ENCODE data around the gene OMD. TPM values are rescaled to one million over a fixed set of nuclear protein-coding genes. Genes with fewer than 3 reads are reported as not detected.

Gene OMD, protein sequence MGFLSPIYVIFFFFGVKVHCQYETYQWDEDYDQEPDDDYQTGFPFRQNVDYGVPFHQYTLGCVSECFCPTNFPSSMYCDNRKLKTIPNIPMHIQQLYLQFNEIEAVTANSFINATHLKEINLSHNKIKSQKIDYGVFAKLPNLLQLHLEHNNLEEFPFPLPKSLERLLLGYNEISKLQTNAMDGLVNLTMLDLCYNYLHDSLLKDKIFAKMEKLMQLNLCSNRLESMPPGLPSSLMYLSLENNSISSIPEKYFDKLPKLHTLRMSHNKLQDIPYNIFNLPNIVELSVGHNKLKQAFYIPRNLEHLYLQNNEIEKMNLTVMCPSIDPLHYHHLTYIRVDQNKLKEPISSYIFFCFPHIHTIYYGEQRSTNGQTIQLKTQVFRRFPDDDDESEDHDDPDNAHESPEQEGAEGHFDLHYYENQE
- 0.23 and 1.9 TPM in 2 replicates for total RNA-seq (ENCODE audit: low replicate concordance)

DNA sequence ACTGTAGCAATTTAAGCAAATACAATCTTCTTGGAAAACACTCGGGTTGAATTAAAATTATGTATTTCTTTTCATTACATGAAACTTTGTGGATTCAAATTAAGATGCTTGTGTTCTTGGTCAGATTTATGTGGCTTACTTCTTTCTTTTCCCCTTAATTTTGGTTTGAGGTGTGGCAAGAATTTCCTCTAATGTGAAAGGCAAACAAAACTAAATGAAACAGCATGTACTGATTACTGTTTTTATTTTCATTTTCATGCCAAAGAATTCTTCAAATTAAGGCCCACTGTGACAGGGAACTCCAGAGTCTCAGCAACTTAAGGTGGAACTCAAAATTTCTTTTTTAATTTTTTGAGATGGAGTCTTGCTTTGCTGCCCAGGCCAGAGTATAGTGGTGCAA is at the start of gene OMD:
Gene OMD (minus strand): TSS at position 132 of the 400 bp plus-strand sequence. CDS start 6,913 bp downstream, outside the sequence.

DNA sequence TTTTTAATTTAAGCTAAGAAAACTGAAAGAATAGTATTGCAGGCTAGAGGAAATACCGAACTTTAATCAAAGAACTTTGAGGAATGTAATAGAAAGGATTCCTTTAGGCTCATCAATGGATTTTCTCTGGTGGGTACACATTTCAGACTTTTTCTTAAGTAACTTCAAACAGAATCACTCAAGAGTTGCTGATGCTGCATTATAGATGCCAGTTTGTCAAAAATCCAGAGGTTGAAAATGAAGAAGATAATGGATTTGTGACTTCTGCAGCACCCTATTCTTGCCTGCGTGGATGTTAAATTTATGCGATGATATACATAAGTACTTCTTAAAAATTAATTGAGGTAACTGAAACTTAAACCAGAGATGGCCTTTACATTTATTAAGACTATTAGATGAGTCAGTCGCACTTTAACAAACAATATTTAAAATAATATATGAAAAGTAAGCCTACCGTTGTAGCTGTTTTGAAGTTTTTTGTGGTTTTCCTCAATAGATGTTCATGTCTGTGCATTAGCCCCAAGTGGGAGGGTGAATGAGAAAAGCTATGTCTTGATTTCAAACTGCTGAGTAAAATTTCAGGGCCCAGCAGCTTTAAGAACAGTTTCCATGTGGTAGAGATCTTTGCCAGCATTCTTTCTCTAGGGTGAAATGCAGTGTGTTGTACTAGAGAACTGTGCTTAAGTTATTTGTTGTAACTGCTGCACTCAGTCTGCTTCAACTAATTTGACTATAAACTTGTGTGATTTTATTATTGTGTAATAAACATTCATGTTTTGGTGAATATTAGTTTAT is 20.0 kb downstream of the OMD start, which contains the start of gene OGN:
Gene OGN (minus strand): TSS at position 537 of the 795 bp plus-strand sequence. CDS start 1,171 bp downstream, outside the sequence.

Other genes starting within 250 kb of the OMD start
- gene IARS1, start 130.8 kb downstream of the OMD start, total RNA-seq (ENCODE audit: low replicate concordance) = 340 and 354 TPM in 2 replicates
- 14.7 and 20.8 TPM in 2 replicates for gene NOL8, start 99.1 kb downstream of the OMD start, total RNA-seq (ENCODE audit: low replicate concordance)
- gene CENPP, start 98.5 kb downstream of the OMD start, total RNA-seq (ENCODE audit: low replicate concordance) = 0.47 and 1.6 TPM in 2 replicates
- gene OGN, start 19.9 kb downstream of the OMD start, total RNA-seq (ENCODE audit: low replicate concordance) = 0.90 and 2.1 TPM in 2 replicates
- gene ASPN, start 58.0 kb upstream of the OMD start, total RNA-seq (ENCODE audit: low replicate concordance) = 12.5 and 13.0 TPM in 2 replicates
- 4.4 and 17.3 TPM in 2 replicates for gene ECM2, start 111.5 kb upstream of the OMD start, total RNA-seq (ENCODE audit: low replicate concordance)
- 15.2 and 29.1 TPM in 2 replicates for gene IPPK, start 245.7 kb upstream of the OMD start, total RNA-seq (ENCODE audit: low replicate concordance)